K562 (cell line): Measurements from ENCODE around the gene NT5C. TPM values are rescaled to one million over a fixed set of nuclear protein-coding genes. Genes with fewer than 3 reads are reported as not detected.

Source experiments
- KDM2B ChIP-seq: fragments of 250-450 bp; sonication (Bioruptor Pico); IDR thresholded peaks from 2 replicates; pipeline ENCODE4 v1.8.0; 2021; ENCODE audit warnings: mild to moderate bottlenecking, moderate library complexity
- MGA ChIP-seq: fragments of 450-650 bp; IDR thresholded peaks from 2 replicates; pipeline ENCODE4 v1.6.1; 2016; ENCODE audit warnings: mild to moderate bottlenecking, moderate library complexity
- NONO ChIP-seq, 2 experiments: fragments of 200-400 bp in 1 of 2; fragments of 450-650 bp in 1 of 2; formaldehyde crosslinking in 1 of 2; IDR thresholded peaks; 2 replicates each; pipeline ENCODE4 v1.6.1; 2017; ENCODE audit warnings: low read depth in 2 of 2, mild to moderate bottlenecking in 2 of 2, moderate library complexity in 2 of 2, low read length in 1 of 2
- PKNOX1 ChIP-seq: fragments of 450-650 bp; IDR thresholded peaks from 2 replicates; pipeline ENCODE4 v1.6.1; 2016
- PTTG1 ChIP-seq: fragments of 450-650 bp; IDR thresholded peaks from 2 replicates; pipeline ENCODE4 v1.6.1; 2016; ENCODE audit warnings: low read depth, mild to moderate bottlenecking, missing genetic modification characterization, missing compliant biosample characterization
- RB1 ChIP-seq: fragments of 450-650 bp; IDR thresholded peaks from 2 replicates; pipeline ENCODE4 v1.6.1; 2017; ENCODE audit warnings: low read depth, mild to moderate bottlenecking
- RBM22 ChIP-seq: fragments of 200-400 bp; formaldehyde crosslinking; IDR thresholded peaks from 2 replicates; pipeline ENCODE4 v1.6.1; 2018; ENCODE audit warnings: low read length, low read depth; ENCODE audit not compliant: poor library complexity, severe bottlenecking
- SIN3B ChIP-seq: fragments of 450-650 bp; IDR thresholded peaks from 2 replicates; pipeline ENCODE4 v1.6.1; 2017; ENCODE audit warnings: low read depth, mild to moderate bottlenecking, moderate library complexity
- ZBTB2 ChIP-seq: fragments of 450-650 bp; IDR thresholded peaks from 2 replicates; pipeline ENCODE4 v1.6.1; 2016; ENCODE audit warnings: antibody characterized with exemption
- ZEB2 ChIP-seq: fragments of 450-650 bp; IDR thresholded peaks from 2 replicates; pipeline ENCODE4 v1.6.1; 2016
- ZNF146 ChIP-seq: IDR thresholded peaks from one replicate; pipeline ENCODE4 v1.6.1; 2018; ENCODE audit warnings: missing compliant biosample characterization; ENCODE audit not compliant: unreplicated experiment
- polyA plus RNA-seq, 8 experiments: library from polyadenylated mRNA; depleted of rRNA in 4 of 8; stranded (reverse) in 5 of 8; unstranded in 3 of 8; fragments of >200 nt; fragmentation: Nextera tagmentation in 2 of 8; fragmentation: Illumina TruSeq in 1 of 8; extraction: Ambion mirVana in 2 of 8; extraction: Trizol in 1 of 8; gene quantifications; 2 replicates each; pipeline versions ENCODE4 v1.2.1 to v1.2.3, GENCODE V29; 2011 to 2014; ENCODE audit warnings: inconsistent platforms in 1 of 8, missing spikeins in 1 of 8
- total RNA-seq, 7 experiments: library from RNA; depleted of rRNA in 6 of 7; stranded (reverse); fragments of >200 nt in 6 of 7; fragmentation: Illumina TruSeq in 2 of 7; extraction: Trizol in 2 of 7; gene quantifications; 2 replicates each; pipeline versions ENCODE4 v1.2.1 to v1.2.3, GENCODE V29; 2011 to 2021; ENCODE audit warnings: low replicate concordance in 1 of 7

Gene NT5C
- total and polyA plus RNA-seq, 9 of the 15 experiments (the other 6 are each of a cell fraction or from before 2014, with no cell fraction given), result 2.9 to 205 (median 45.0) TPM

GRCh38 chr17:75154195-75155106 is 22.9 kb upstream of the NT5C start, which contains the start of gene JPT1 (continued):
- peak; percentile 85 for TF ChIP-seq MGA
- peak; percentile 89 for TF ChIP-seq RB1
- peak; percentile 80 for TF ChIP-seq SIN3B
- peak; percentile 99 for TF ChIP-seq PKNOX1
- peak; percentile 93 to 97 for TF ChIP-seq NONO (IDR thresholded peaks at IDR 0.05; ENCODE audit: low read depth in 2 of 2, low read length in 1 of 2)
- peak; percentile 89 for TF ChIP-seq RBM22
- no peak for TF ChIP-seq PTTG1 (tag)
- TF ChIP-seq ZEB2, result peak; percentile 65
- TF ChIP-seq KDM2B, result 0 out of 2 replicates have a peak, but pooled peaks have one; percentile 40
- no peak for TF ChIP-seq ZBTB2
- no peak for TF ChIP-seq ZNF146 (CRISPR knock-in tag)
